Measurements from ENCODE around the gene PIK3C3.
A peak's percentile ranks its signal among the peaks of the same experiment; 100 is the strongest.
"Not testable (repeated sequence)": the region's sequence is repeated elsewhere in the genome, so short reads cannot be mapped to it uniquely, and the experiment has no call there.

PIK3C3 gene

DNA sequence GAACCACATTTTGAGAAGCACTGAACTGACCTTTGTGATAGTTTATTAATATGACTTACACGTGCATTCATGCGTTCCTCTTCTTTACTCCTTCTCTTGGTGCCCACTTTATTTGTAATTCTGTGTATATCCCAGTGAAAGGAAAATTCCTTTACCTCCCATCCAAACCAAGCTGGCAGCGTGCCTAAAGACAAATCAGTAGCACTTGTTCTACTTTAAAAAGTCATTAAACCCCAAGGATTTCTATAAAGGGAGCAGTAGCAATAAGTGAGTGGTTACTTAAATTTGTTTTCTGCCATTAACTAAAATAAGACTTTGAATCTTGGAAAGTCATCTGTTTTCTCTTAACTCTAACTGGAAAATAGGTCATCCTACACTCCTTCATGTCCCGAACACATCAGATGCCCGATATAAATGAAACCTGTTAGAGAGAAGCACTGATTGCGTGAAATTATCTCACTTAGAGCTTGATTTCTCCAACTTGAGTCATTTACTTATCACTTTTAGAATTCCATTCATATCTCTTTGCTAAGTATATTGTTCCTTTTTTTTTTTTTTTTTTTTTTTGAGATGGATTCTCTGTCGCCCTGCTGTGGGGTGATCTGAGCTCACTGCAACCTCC, 10.7 kb downstream of the PIK3C3 start:
- DNase-seq (ENCODE audit: low spot score): no peak

DNA sequence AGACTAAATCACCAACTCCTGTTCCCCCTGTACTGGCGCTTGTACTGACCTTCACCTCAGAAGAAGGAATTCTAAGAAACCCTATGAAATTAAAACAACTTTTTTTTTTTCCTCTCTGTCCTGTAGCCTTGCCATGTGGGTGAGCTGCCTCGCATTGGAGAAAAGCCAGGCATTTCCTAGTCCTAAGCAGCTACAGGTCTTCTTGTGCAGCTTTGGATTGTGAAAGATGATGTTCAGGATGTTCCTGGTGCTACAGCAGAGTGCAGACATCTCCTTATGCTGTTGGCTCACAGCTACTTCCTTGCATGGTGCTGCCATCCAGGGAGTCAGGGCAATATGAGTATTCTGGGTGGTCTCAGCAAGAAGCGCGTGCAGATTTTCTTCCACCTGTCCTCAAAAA, 11.9 kb downstream of the PIK3C3 start:
- DNase-seq (ENCODE audit: low spot score): no peak

DNA sequence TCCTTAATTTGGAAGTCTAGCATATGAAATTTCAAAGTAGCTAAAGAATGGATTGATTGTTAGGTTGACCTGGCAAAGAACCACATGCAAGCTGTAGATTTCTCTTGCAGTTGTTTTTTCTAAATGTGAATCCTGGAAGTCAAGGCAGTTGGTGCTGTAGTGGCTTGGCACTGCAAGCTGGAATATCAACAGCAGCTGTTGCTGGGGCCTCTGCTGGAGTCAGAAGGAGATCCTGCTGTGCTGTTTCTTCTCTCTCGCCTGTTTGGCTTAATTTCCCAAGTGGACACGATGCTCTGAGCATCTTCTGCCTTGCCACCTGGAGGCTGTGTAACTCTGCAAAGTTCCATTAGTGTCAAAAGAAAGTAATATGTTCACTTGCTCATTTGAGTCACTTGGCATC, 12.6 kb downstream of the PIK3C3 start:
- no peak for DNase-seq (ENCODE audit: low spot score)

DNA sequence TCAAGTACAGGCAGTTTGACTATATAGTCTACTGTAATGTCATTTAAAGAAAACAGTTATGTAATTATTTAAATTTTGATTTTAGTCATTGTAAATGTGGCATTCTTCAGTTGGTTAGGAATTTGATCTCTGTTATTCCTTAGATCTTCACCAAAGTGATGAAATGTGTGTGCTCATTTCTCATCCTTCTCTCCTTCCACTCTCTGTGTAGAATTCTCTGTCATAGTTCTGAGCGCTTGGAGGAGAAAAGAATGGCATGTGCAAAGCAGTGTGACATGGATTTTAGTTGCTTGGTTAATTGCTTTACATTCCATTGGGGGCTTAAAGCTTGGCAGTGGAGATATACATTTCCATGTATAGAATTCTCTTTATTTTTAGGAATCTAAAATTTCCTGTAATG, 14.8 kb downstream of the PIK3C3 start:
- DNase-seq (ENCODE audit: low spot score): no peak

DNA sequence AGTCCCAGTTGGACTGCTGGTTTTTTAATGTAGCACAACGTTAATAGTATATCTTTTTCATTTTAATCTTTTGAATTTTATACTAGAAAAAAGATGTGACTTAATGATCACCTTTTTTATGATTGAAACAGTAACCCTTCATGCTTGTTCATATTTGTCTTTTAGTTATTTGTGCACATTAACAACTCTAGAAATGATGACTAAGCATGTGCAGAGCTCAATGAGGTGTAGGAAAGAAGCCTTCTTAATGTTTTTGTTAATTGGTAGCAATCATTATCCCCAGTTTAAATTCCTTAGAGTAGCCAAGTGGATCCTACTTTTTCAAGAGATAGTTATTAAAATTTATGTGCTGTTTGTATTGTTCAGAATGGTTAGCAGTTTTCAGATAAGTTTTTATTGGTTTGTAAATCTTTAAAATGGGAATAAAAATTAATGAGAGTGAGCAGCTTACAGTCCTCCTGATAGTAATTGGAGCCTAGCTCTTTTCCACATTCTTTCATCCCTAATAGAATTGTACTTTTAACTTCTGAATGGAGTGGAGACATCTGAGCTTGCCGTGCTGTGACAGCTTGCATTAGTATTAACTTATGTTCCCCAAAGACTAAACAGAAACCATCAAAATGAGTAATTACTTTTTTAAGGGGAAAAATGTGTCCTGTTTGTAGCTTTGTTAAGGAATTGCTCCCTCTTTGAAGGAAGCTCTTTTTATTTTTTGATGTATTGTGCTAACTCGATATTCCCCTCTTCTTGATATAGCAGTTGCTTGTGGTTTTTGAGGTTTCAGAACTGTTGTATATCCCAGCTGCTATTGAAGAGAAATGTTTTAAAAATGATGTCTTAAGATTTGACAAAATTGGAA, 17.3 kb downstream of the PIK3C3 start:
- no peak for DNase-seq (ENCODE audit: low spot score)

DNA sequence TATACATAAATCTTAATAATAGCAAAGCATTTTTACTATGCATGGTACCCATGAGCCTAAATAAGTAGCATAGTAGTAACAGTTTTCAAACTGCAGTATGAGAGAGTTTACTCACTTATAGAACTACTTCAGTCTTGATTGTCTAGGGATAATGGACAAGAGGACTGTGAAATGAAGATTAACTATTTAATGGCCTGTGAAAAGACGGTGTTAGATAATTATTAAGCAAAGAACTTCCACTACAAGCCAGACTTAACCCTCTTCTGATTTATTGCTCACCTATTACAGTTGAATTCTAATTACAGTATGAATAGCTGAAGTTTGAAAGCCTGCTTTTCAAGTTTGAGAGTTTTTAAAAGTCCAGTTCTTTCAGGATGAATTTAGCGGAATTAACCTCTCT, 18.9 kb downstream of the PIK3C3 start:
- no peak for DNase-seq (ENCODE audit: low spot score)

DNA sequence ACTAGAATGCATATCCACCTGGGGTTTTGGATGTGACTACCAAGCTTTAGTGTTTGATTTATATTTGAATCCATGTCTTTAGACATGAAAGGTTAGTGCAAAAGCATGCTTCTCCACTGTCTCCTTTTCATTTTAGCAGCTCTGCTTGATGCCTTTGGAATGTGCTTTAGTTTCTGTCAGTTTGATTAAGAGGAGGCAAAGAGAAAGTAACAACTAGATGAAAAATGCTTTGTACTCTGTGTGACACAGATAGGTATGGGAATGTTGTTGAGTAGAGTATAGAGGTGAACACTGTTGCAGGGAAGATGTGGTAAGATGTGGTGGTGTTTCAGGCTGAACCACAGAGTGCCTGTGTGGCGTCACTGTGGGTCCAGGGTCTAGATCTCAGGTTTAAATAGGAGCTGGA, 19.8 kb downstream of the PIK3C3 start:
- no peak for DNase-seq (ENCODE audit: low spot score)

DNA sequence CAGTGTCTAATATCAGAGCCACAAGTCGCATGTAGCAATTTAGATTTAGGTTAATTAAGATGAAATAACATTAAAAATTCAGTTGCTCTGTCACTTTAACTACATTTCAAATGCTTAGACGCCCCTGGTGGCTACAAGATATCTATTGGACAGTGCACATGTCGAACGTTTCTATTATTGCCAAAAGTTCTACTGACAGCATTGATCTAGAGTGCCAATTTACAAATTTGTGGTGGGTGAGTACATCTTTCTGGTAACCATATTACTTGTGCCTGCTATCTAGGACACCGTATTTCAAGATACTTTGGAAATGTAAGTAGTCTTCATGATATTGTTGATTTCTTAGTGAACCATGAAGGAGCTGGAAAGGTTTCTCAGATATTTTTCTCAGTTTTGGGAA, 20.2 kb downstream of the PIK3C3 start:
- no peak for DNase-seq (ENCODE audit: low spot score)

DNA sequence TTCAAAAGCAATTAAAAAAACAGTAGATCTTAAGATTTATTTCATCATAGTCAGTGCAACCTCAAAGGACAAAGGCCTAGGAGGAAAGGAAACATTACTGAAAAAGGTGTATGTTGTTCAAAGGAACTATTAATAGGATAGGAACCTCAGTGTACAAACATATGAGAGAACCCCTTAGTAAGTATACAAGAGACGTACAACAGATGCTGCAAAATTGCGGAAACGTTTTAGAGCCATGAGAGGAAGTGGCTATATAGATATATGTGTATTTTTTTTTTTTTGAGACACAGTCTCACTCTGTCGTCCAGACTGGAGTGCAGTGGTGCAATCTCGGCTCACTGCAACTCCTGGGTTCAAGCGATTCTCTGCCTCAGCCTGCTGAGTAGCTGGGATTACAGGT, 22.2 kb downstream of the PIK3C3 start:
- DNase-seq (ENCODE audit: low spot score): no peak

DNA sequence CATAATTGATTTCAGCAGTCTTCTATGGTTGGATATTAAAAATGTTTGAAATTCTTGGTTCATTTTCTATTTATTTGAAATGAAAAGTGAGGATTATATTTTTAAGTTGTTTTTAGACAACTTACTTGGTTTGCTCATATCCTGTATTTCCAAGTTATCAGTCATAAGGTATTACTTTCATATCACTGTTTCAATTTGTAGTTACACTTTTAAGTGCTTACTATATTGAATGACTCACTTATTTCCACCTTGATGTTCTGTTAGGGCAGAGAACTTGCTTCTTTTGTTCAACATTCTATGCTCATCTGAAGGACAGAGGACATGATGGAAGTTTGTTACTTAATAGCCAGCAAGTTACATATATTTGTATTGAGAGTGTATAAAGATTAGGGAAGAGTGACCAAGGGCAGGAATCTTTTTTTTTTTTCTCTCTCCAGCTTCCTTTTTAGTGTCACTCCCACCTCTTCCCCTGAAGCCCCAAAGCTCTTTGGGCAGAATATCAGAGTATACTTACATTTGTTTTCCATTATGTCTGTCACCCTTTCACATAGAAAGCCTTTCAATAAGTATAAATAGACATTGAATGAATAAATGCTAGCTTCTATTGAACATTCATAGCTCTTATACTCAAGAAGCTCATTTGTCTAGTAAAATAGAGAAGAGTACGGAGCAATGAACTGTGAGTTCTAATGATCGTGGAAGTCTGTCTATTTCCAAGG, 28.1 kb downstream of the PIK3C3 start:
- peak; percentile 8 for DNase-seq (ENCODE audit: low spot score)

DNA sequence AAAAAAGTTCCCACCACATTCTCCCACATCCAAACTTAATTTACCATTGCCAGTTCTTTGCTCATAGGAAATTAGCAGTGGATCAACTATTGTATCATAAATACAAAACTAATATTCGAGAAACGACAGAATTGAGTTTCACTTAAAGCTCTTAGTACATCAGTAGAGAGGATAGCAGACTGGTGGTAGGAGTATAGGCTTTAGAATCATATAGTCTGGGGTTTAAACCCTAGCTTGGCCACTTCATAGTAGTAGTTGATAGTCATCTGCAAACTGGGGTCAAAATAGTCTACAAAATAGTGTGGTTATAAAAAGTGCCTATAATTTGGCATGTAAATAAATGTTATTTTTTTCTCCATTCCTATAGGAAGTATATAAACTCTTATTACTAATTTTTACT, 30.9 kb downstream of the PIK3C3 start:
- no peak for DNase-seq (ENCODE audit: low spot score)

DNA sequence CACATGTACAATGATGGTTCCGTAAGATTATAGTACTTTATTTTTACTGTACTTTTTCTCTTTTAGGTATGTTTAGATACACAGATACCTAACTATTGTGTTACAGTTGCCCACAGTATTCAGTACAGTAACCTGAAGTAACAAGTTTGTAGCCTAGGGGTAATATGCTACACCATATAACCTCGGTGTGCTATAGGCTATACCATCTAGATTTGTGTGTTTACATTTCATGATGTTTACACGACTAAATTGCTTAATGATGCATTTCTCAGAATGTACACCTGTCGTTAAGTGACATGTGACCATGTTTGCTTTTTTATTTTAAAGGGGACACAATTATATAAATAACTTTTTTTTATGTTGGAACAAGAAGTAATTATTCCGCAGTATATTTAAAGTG, 34.5 kb downstream of the PIK3C3 start:
- no peak for DNase-seq (ENCODE audit: low spot score)

DNA sequence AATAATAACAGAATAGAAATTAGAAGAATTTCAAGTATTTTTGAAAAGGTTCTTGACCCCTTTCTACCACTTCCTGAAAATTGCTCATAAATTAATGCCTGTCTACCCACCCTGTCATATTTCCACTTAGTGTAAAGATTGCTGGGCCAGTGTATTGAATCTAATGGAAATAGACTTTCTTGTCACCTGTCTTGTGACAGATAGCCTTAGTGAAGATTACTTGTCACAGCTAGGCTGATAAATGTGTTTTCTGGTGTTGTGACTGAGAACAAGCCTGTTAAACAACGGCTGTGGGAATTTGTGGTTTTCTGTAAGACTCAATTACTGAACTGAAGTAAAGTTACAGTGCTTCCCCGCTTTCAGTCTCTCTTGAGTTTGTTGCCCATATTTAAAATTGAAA, 37.0 kb downstream of the PIK3C3 start:
- DNase-seq (ENCODE audit: low spot score): no peak

DNA sequence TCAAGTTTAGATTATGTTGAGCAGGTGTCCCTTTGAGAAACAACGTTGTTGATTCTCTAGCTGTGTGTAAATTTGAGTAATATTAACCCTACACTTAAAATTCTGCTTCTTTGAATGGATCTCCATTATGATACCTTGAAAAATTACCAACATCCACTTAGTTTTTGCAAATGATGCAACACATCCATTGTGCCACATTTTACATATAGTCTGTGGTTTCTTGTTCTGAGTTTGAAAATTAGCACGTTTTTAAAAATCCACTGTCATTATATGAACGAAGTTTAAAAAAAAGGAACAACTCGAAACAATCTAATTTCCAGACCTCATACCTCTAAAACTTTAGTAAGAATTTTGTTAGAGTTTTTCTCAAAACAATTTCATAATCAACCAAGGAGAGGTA, 37.7 kb downstream of the PIK3C3 start:
- DNase-seq (ENCODE audit: low spot score): no peak

DNA sequence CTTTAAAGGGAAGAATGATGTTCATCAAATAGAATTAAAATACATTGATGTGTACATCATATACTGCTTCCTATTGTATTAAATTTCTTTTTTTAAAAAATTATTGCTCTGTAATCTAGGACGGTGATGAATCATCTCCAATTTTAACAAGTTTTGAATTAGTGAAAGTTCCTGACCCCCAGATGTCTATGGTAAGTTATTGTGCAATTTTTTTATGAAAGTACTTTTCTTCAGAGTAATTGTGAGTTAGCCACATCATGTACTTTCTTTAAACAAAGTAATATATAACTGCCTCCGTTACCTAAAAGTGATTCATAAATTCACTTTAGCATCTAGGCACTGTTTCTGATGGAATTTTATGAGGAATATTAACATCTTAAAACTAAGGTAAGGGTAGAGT, 38.1 kb downstream of the PIK3C3 start:
- no peak for DNase-seq (ENCODE audit: low spot score)

DNA sequence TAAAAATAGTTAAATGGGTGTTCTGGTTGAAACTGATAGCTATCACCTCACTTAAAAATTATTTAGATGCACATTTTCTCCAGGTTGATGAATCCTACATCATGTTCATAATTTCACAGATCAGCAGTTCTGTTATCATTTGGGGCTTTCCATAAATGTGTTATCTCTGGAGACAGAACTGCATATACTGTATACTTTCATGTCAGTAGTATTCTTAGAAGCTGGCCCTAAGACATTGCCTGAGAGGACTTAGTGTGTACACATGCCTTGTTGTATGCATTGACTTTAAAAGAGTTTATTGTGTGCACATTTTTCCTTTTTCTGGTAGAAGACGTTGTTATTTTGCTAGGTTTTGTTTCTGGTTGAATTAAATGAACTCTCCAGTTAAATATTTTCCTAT, 41.0 kb downstream of the PIK3C3 start:
- no peak for DNase-seq (ENCODE audit: low spot score)

DNA sequence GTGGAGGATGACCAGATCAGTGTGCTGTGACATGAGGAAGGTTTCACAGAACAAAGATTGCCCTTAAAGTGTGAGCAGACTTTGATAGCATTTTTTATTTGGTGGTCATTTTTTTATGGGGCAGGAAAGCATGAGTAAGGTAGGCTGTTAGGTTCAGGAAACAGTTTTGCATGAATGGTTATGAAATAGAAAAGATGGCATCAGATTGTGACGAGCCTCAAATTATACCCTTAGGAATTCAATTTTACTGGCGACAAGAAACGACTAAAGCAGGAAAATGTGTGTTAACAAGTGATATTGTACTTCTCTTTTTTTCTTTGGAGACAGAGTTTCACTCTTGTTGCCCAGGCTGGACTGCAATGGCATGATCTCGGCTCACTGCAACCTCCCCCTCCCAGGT, 44.7 kb downstream of the PIK3C3 start:
- DNase-seq (ENCODE audit: low spot score): no peak

DNA sequence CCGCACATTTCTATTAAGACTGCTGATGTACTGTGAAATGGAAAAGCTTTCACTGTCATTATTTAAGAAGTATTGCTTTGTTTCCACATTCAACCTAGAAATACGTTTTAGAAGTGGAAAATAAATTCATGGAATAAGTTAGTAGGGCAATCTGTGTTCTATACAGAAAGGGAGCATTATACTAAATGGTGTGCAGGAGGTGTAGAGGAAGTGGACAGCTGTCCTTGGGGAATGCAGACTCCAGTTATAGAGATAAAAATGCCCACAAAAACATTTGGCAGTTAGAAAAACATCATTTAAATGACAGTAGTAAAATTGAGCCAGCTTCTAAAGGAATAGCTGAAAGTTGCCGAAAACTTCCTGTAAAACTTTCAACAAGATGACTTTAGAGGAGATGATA, 46.8 kb downstream of the PIK3C3 start:
- no peak for DNase-seq (ENCODE audit: low spot score)

DNA sequence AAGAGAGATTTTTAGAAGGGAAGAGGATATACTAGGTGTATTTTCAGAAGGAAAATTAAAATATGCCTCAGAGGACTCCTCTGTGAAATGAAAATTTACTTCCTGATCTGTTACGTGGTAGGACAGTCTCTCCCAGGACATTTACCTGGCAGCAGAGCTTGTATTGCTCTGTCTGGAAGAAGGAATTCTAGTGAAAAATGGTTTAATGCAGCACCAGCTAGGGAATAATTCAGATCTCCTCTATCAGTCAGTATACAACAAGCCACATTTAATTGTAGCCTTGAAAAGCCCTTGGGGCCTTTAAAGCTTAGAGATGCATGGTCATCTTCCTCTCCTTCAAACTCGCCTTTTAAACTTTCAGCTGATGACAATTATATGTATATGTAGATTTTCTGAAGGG, 49.6 kb downstream of the PIK3C3 start:
- DNase-seq (ENCODE audit: low spot score): no peak

DNA sequence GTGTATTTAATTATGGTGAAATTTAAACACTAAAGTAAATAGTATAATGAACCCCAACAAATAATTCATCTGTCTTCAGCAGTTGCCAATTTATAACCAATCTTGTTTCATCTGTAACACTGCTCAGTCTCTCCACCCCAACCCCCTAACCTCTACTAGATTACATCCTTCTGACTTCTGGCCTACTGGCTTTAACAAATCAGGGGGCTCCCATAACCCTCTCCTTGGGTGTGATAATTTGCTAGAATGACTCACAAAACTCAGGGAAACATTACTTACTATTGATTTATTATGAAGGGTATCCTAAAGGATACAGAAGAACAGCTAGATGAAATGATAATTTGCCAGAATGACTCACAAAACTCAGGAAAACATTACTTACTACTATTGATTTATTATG, 50.7 kb downstream of the PIK3C3 start:
- DNase-seq (ENCODE audit: low spot score): no peak

DNA sequence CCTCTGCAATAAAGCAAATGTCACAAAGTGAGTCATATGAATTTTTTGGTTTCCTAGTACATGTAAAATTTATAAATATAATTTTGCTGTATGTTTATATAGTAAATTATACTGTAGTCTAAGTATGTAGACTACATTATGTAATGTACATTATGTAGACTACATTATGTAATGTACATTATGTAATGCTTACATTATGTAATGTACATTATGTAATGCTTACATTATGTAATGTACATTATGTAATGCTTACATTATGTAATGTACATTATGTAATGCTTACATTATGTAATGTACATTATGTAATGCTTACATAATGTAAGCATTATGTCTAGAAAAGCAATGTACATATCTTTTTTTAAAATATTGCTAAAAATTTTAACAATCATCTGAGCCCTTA, 54.4 kb downstream of the PIK3C3 start:
- DNase-seq (ENCODE audit: low spot score): not testable (repeated sequence)

DNA sequence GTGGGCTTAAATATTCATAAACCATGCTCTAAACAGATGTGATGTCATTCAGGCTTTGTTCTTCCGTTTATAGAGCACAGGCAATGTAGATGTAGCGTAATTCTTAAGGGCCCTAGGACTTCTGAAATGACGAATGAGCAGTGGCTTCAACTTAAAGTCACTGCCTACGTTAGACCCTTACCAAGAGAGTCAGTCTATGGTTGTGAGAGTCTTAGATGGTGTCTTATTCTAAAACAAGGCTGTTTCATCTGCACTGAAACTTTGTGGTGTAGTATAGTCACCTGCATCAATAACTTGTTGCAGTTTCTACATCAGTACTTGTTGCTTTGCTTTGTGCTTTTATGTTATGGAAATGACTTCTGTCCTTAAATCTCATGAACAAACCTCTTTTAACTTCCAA, 56.0 kb downstream of the PIK3C3 start:
- DNase-seq (ENCODE audit: low spot score): no peak

DNA sequence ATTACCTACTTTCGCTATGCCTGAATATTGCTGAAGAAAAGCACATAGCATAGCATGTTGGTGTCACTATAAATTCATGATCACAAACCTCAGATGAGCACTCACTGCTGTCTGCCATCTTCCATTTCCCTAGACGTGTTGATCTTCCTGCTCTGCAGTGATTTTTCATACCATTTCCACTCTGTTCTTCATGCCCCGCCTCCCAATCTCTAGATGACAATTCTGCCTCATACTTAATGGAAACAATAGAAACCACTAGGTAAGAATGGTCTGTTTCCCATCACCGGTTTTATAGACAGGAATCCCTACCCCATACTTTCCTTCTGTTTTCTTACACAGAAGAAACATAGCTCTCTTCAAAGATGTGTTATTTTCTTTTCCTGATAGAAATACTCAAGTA, 63.8 kb downstream of the PIK3C3 start:
- no peak for DNase-seq (ENCODE audit: low spot score)
